Thoracic aorta (tissue), 2 donors: ENCODE data around the gene ATP2A2. TPM values are rescaled to one million over a fixed set of nuclear protein-coding genes. Genes with fewer than 3 reads are reported as not detected.
A peak's percentile ranks its signal among the peaks of the same experiment; 100 is the strongest.

Experiments
- ATAC-seq: fragments of 150-250 bp; one replicate; pipeline ENCODE4 v1.8.0; 2017; ENCODE audit warnings: low read depth; ENCODE audit not compliant: insufficient number of reproducible peaks, low FRiP score
- DNase-seq: peaks from one replicate; pipeline ENCODE4 v3.0.0-alpha.2; 2020; ENCODE audit warnings: low spot score
- H3K27ac ChIP-seq, 2 donors: fragments of 200-600 bp; sonication (generic); 1 replicate in 1 of 2; 2 replicates in 1 of 2; pipeline ENCODE4 v1.5.1; 2016; ENCODE audit warnings: mild to moderate bottlenecking in 2 of 2, moderate library complexity in 2 of 2
- H3K27me3 ChIP-seq: fragments of 200-600 bp; sonication (generic); replicated peaks from 2 replicates; pipeline ENCODE4 v1.6.0; 2016; ENCODE audit warnings: mild to moderate bottlenecking; ENCODE audit not compliant: insufficient read depth
- H3K36me3 ChIP-seq: fragments of 200-600 bp; sonication (generic); one replicate; pipeline ENCODE4 v1.5.1; 2016
- H3K4me1 ChIP-seq, 2 donors: fragments of 200-600 bp; sonication (generic); 1 replicate in 1 of 2; 2 replicates in 1 of 2; pipeline versions ENCODE4 v1.5.1 to v1.6.0; 2016; ENCODE audit warnings: low read depth in 2 of 2, mild to moderate bottlenecking in 1 of 2; ENCODE audit not compliant: control insufficient read depth in 1 of 2
- H3K4me3 ChIP-seq: fragments of 200-600 bp; sonication (generic); 2 replicates; pipeline ENCODE4 v1.5.1; 2016; ENCODE audit warnings: mild to moderate bottlenecking
- H3K9me3 ChIP-seq: fragments of 200-600 bp; sonication (generic); 2 replicates; pipeline ENCODE4 v1.5.1; 2016
- total RNA-seq, 2 donors: library from RNA; depleted of rRNA; stranded (reverse); fragments of >200 nt; gene quantifications; one replicate each; pipeline versions ENCODE4 v1.1.0 to v1.2.3, GENCODE V29; 2016
- TF ChIP-seq, protein P1 (sequence below): fragments of 200-600 bp; sonication (generic); IDR thresholded peaks from one replicate; pipeline ENCODE4 v1.5.1; 2019; ENCODE audit warnings: antibody characterized with exemption

Gene ATP2A2
- total RNA-seq, 2 donors from 2014 or later, result 226 to 290 TPM

DNA sequence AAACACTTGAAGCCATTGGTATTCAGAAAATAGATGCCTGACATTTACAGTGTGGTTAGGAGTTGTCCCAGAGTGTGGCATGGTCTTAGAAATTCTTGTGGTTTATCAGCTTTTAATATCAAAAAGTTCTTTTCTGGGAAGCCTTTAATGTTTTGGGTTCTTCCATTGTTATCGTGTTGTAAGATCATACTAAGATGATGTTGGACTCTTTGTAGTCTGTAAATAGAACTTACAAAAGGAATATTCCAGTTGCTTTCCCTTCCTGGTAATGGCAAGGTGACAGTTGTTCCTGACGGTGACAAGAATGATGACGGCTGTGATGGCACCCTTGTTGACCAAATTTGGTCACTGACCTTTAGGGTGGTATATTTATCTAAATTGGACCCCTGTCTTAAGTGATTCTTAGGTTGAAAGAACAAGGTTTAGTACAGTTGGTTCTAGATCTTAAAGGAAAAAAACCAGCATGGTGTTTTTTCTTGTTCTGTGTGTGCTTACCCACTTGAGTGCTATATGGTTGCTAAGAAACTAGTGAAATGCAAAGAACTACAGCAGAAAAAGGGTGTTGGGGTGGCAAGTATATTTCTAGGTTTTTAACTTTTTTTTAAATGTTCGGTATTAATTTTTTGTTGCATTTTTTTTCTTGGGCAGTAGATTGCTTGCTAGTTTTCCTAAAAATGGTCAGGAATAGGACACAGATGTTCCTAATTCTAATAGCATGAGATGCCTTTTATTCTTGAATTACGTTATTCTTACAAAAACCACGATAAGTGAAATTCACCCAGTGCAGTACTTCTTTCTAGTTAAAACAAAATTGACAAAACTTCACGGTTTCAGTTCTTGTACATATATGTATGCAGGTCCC lies 2.1 kb downstream of the ATP2A2 start:
- DNase-seq (no peak), ATAC-seq (no peak)
- H3K27ac ChIP-seq, result peak overlapping the region; percentile 93 to 97
- TF ChIP-seq, protein P1, sequence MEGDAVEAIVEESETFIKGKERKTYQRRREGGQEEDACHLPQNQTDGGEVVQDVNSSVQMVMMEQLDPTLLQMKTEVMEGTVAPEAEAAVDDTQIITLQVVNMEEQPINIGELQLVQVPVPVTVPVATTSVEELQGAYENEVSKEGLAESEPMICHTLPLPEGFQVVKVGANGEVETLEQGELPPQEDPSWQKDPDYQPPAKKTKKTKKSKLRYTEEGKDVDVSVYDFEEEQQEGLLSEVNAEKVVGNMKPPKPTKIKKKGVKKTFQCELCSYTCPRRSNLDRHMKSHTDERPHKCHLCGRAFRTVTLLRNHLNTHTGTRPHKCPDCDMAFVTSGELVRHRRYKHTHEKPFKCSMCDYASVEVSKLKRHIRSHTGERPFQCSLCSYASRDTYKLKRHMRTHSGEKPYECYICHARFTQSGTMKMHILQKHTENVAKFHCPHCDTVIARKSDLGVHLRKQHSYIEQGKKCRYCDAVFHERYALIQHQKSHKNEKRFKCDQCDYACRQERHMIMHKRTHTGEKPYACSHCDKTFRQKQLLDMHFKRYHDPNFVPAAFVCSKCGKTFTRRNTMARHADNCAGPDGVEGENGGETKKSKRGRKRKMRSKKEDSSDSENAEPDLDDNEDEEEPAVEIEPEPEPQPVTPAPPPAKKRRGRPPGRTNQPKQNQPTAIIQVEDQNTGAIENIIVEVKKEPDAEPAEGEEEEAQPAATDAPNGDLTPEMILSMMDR, result no peak
- peak overlapping the region; percentile 93 for H3K4me3 ChIP-seq
- no peaks in the 10 kb centered on the region for H3K9me3 ChIP-seq
- H3K27me3 ChIP-seq, result no peaks in the 10 kb centered on the region
- H3K4me1 ChIP-seq, result peaks cover 18 to 75% of the 10 kb centered on the region in 2 donors
- peaks cover 3% of the 10 kb centered on the region for H3K36me3 ChIP-seq

DNA sequence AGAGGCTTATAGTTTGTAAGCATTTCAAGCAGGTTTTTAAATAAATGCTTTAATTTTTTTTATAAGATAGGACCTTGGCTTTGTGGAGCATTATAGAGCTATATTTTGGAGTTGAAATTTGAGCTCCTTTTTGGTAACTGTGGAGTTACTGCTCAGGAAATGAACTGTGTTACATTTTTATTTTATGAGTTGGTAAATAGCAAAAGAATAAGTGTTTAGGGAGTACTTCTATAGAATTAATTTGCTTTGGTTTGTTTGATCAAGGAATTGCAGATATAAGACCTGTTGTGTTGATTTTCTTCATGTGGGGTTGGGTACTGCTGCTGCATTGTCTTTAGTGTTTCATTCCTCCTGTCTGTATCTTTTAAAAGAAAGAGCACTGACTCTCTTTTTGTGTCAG lies 3.5 kb downstream of the ATP2A2 start:
- ATAC-seq (no peak), DNase-seq (no peak)
- Histone ChIP-seq H3K36me3 (peaks cover 3% of the 10 kb centered on the region), H3K4me1 (peaks cover 26 to 76% of the 10 kb centered on the region in 2 donors), H3K27ac (peak overlapping the region in 1 of 2 donors; percentile 93), H3K4me3 (peak overlapping the region; percentile 93), H3K27me3 (no peaks in the 10 kb centered on the region), H3K9me3 (no peaks in the 10 kb centered on the region)
- TF ChIP-seq, protein P1, result no peak

DNA sequence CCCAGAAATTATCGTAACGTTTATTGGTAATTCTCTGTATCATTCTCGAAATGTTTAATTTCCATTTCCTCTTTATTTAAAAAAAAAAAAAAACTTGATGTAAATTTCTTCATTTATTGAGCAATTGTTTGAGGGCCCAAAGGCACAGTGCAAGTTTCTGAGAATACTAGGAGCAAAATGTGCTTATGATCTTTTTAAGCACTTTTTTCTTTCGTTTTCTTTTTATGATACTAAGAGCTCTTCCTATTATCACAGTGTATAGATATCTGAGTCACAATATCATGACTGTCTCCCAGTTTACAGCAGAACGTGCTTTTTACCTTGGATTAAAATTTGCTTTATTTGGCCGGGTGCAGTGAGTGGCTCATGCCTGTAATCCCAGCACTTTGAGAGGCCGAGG lies 5.6 kb downstream of the ATP2A2 start:
- Histone ChIP-seq H3K4me3 (peak overlapping the region; percentile 93), H3K27ac (peak overlapping the region in 1 of 2 donors; percentile 57), H3K36me3 (peaks cover 18% of the 10 kb centered on the region), H3K9me3 (no peaks in the 10 kb centered on the region), H3K27me3 (no peaks in the 10 kb centered on the region), H3K4me1 (peaks cover 23 to 86% of the 10 kb centered on the region in 2 donors)
- TF ChIP-seq, protein P1, result no peak
- DNase-seq (no peak), ATAC-seq (no peak)

DNA sequence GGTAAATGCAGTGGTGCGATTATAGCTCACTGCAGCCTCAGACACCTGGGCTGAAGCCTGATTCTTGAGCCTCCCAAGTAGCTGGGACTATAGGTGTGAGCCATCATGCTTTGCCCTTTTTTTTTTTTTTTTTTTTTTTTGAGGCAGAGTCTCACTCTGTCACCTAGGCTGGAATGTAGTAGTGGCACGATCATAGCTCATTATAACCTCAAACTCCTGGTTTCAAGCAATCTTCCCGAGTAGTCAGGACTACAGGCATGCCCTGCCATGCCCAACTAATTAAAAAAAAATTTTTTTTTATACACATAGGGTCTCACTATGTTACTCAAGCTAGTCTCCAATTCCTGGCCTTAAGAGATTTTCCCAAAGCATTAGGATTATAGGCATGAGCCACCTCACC lies 6.9 kb downstream of the ATP2A2 start:
- H3K4me3 ChIP-seq, result peak overlapping the region; percentile 93
- no peaks in the 10 kb centered on the region for H3K9me3 ChIP-seq
- peaks cover 23 to 83% of the 10 kb centered on the region in 2 donors for H3K4me1 ChIP-seq
- peaks cover 25% of the 10 kb centered on the region for H3K36me3 ChIP-seq
- DNase-seq (no peak), ATAC-seq (no peak)
- H3K27ac ChIP-seq, result peak overlapping the region in 1 of 2 donors; percentile 14
- TF ChIP-seq, protein P1, result no peak
- no peaks in the 10 kb centered on the region for H3K27me3 ChIP-seq

DNA sequence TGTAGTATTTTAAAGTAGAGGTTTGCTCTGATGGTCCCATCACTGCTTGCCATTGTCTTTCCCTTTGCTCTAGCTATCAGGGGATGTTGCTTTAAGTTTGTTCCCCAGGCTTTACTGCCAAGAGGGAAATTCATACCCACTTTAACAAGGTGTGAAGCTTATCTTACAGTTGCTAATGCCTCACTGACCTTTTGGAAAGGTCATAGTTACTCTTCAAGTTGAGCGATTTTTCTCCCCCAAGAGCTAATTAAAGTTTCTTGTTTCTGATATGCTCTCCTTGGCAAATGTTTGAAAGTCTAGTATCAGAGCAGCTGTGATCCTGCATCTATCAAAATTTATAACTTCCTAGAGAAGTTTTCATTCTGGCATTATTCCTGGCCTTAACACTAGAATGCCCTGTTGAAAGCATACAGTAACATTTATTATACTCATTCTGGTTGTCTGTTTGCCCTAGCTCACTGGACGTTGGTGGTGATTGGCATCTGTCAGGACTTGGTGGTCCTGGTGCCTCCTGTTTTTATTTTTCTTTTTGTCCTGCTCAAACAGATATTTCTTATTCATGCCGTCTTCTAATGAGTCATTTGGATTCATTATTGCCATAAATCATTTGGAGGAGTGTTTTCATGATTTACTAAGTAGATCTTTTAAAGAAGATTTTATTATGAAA lies 8.1 kb downstream of the ATP2A2 start:
- no peak for DNase-seq
- H3K9me3 ChIP-seq, result no peaks in the 10 kb centered on the region
- peak overlapping the region; percentile 3 to 8 for H3K27ac ChIP-seq
- peak overlapping the region; percentile 7 for H3K4me3 ChIP-seq
- peaks cover 23 to 75% of the 10 kb centered on the region in 2 donors for H3K4me1 ChIP-seq
- H3K27me3 ChIP-seq, result no peaks in the 10 kb centered on the region
- ATAC-seq, result no peak
- TF ChIP-seq, protein P1, result no peak
- peaks cover 33% of the 10 kb centered on the region for H3K36me3 ChIP-seq
